Panc1 (cell line): ENCODE measurements around the gene DDIAS.

Experiments
- POLR2AphosphoS5 ChIP-seq: IDR thresholded peaks from 2 replicates; pipeline ENCODE4 v1.6.1; 2012; ENCODE audit warnings: mild to moderate bottlenecking, low read depth, low read length, moderate library complexity
- SIN3A ChIP-seq: IDR thresholded peaks from 2 replicates; pipeline ENCODE4 v1.6.1; 2012; ENCODE audit warnings: low read depth, mild to moderate bottlenecking, low read length, moderate library complexity, borderline replicate concordance; ENCODE audit not compliant: insufficient read depth
- TF ChIP-seq, protein P1 (sequence below): fragments of 450-650 bp; IDR thresholded peaks from 2 replicates; pipeline ENCODE4 v1.5.1; 2017; ENCODE audit warnings: mild to moderate bottlenecking

DNA sequence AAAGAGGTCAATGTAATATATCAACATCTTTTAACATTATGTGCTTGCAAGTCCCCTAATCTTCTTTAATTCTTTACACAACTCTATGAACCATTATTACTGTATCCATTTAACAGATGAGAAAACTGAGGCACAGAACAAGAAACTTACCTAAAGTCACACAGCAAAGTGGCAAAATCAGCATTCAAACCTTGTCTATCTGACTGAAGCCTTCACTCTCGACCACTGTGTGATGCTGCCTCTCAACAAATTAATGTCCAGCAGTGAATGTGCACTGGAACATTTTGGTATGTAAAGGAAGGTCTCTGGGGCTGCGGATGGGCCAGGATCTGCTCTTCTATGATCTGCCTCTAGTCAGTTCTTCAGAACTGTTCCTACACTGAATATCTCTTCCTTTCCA is 43.4 kb upstream of the DDIAS start:
- TF ChIP-seq, protein P1, sequence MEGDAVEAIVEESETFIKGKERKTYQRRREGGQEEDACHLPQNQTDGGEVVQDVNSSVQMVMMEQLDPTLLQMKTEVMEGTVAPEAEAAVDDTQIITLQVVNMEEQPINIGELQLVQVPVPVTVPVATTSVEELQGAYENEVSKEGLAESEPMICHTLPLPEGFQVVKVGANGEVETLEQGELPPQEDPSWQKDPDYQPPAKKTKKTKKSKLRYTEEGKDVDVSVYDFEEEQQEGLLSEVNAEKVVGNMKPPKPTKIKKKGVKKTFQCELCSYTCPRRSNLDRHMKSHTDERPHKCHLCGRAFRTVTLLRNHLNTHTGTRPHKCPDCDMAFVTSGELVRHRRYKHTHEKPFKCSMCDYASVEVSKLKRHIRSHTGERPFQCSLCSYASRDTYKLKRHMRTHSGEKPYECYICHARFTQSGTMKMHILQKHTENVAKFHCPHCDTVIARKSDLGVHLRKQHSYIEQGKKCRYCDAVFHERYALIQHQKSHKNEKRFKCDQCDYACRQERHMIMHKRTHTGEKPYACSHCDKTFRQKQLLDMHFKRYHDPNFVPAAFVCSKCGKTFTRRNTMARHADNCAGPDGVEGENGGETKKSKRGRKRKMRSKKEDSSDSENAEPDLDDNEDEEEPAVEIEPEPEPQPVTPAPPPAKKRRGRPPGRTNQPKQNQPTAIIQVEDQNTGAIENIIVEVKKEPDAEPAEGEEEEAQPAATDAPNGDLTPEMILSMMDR: 0 out of 2 replicates have a peak, but pooled peaks have one; percentile 11
- TF ChIP-seq SIN3A (no peak), POLR2AphosphoS5 (no peak)
